MM.1S (cell line): ENCODE results near the gene MYO9A.

Source experiments
- DNase-seq: peaks from one replicate; pipeline ENCODE4 v3.0.0-alpha.2; 2015
- H2AFZ ChIP-seq: fragments of 300-600 bp; sonication (generic); 2 replicates; pipeline ENCODE4 v1.6.0; 2016; ENCODE audit warnings: antibody characterized with exemption, low read length
- H3F3A ChIP-seq: fragments of 300-600 bp; sonication (generic); 2 replicates; pipeline ENCODE4 v1.6.1; 2016; ENCODE audit warnings: mild to moderate bottlenecking, antibody characterized with exemption, low read length, moderate library complexity, mixed read lengths; ENCODE audit not compliant: insufficient read depth
- H3K27ac ChIP-seq: fragments of 300-600 bp; sonication (generic); 2 replicates; pipeline ENCODE4 v1.5.1; 2016; ENCODE audit warnings: mild to moderate bottlenecking, low read length
- H3K27me3 ChIP-seq: fragments of 300-600 bp; sonication (generic); replicated peaks from 2 replicates; pipeline ENCODE4 v1.6.0; 2016; ENCODE audit warnings: low read length; ENCODE audit not compliant: insufficient read depth
- H3K36me3 ChIP-seq: fragments of 300-600 bp; sonication (generic); replicated peaks from 2 replicates; pipeline ENCODE4 v1.6.1; 2016; ENCODE audit warnings: mild to moderate bottlenecking, low read length, mixed read lengths; ENCODE audit not compliant: insufficient read depth
- H3K4me1 ChIP-seq: fragments of 300-600 bp; sonication (generic); 2 replicates; pipeline ENCODE4 v1.6.1; 2016; ENCODE audit warnings: low read length, mixed read lengths
- H3K4me2 ChIP-seq: fragments of 300-600 bp; sonication (generic); 2 replicates; pipeline ENCODE4 v1.6.0; 2016; ENCODE audit warnings: low read depth, low read length
- H3K4me3 ChIP-seq: fragments of 300-600 bp; sonication (generic); 2 replicates; pipeline ENCODE4 v1.5.1; 2016; ENCODE audit warnings: low read length, mixed read lengths
- H3K79me2 ChIP-seq: fragments of 300-600 bp; sonication (generic); 2 replicates; pipeline ENCODE4 v1.6.1; 2016; ENCODE audit warnings: mixed run types, low read length, mixed read lengths
- H3K9ac ChIP-seq: fragments of 300-600 bp; sonication (generic); 2 replicates; pipeline ENCODE4 v1.6.1; 2016; ENCODE audit warnings: low read length, mixed read lengths
- H3K9me2 ChIP-seq: fragments of 300-600 bp; sonication (generic); replicated peaks from 2 replicates; pipeline ENCODE4 v1.6.1; 2016; ENCODE audit warnings: mild to moderate bottlenecking, low read length, mixed read lengths; ENCODE audit not compliant: insufficient read depth
- H3K9me3 ChIP-seq: fragments of 300-600 bp; sonication (generic); replicated peaks from 2 replicates; pipeline ENCODE4 v1.6.1; 2016; ENCODE audit warnings: mild to moderate bottlenecking, low read length, mixed read lengths; ENCODE audit not compliant: insufficient read depth
- H4K20me1 ChIP-seq: fragments of 300-600 bp; sonication (generic); 2 replicates; pipeline ENCODE4 v1.6.1; 2016; ENCODE audit warnings: mild to moderate bottlenecking, low read length, moderate library complexity, mixed read lengths; ENCODE audit not compliant: insufficient read depth
- EZH2 ChIP-seq: fragments of 300-600 bp; sonication (generic); optimal IDR thresholded peaks from 2 replicates; pipeline ENCODE3; 2017; ENCODE audit warnings: low read depth, mild to moderate bottlenecking, antibody characterized with exemption, low read length, mixed read lengths
- EZH2phosphoT487 ChIP-seq: fragments of 300-600 bp; sonication (generic); IDR thresholded peaks from 2 replicates; pipeline ENCODE4 v1.6.1; 2018; ENCODE audit warnings: antibody characterized with exemption, low read length
- TF ChIP-seq, protein P1 (sequence below): fragments of 300-600 bp; sonication (generic); IDR thresholded peaks from 2 replicates; pipeline ENCODE4 v1.5.1; 2016; ENCODE audit warnings: antibody characterized with exemption, low read length, mixed read lengths

The MYO9A gene

DNA sequence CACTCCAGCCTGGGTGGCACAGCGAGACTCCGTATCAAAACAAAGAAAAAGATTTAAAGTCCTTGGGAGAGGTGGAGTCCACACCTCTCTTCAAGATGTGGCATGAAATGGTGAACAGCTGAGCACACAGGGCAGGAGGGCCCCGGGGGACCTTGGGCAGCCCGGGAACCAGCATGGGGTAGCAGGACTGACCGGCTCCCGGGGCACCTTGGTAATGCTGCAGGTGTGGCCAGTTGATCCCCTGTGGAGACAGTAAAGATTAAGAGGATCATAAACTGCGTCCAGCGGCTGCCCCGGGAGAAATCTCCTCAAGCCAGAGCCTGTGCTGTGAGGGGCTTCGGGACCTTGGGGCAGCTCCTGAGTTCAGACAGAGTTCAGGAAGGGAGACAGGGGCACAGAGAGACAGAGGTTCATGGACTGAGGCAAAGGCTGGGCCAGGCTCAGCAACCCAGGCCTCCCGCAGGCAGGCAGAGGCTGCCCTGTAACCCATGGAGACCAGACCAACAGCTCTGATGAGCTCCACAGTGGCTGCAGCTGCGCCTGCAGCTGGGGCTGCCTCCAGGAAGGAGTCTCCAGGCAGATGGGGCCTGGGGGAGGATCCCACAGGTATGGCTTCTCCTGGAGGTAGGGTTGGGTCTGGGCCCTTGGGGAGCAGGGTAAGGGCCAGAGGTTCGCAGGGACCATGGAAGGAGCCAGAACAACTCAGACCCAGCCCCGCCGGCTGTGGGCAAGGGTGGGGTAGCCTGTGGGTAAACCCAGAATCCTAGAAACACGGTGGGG, 307.5 kb downstream of the MYO9A start, which contains the start of gene NR2E3:
Gene NR2E3 (plus strand): TSS at position 299 of the 780 bp plus-strand sequence. CDS start 190 bp downstream, at position 489.
- no peaks in the 10 kb centered on the region for H3K36me3 ChIP-seq
- no peak for DNase-seq
- no peak within 1 kb of the TSS for H3K4me3 ChIP-seq
- TF ChIP-seq EZH2phosphoT487 (no peak), EZH2 (no peak)
- no peak within 1 kb of the TSS for H2AFZ ChIP-seq
- H3K79me2 ChIP-seq: no peaks in the 10 kb centered on the region
- no peaks in the 10 kb centered on the region for H3K9me3 ChIP-seq
- H3K4me1 ChIP-seq: no peaks in the 10 kb centered on the region
- no peaks in the 10 kb centered on the region for H3K9me2 ChIP-seq
- no peaks in the 10 kb centered on the region for H4K20me1 ChIP-seq
- no peak within 1 kb of the TSS for H3K27ac ChIP-seq
- no peak within 1 kb of the TSS for H3K9ac ChIP-seq
- H3K27me3 ChIP-seq: no peaks in the 10 kb centered on the region
- H3F3A ChIP-seq: no peaks in the 10 kb centered on the region
- no peak within 1 kb of the TSS for H3K4me2 ChIP-seq

DNA sequence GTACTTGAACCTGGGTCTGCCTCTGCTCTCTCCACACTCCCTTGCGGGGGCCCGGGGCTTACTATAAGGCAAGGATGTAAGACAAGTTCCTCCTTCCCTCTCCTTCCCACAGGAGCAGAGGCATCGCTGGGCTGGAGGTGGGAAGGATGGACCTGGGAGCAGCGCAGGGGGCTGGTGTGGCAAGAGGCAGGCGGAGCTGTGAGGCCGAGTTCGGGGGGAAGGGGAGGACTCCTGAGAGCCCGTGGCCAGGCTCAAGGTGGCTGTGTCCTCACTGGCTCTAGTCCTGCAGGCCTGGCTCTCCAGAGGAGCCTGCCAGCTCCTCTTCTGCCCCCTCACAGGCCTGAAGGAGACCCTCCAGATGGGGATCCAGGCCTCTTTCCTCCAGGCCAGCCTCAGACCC, 308.6 kb downstream of the MYO9A start:
- Histone ChIP-seq H2AFZ (no peak overlapping the region), H3K4me1 (no peaks in the 10 kb centered on the region), H3K9ac (no peak overlapping the region)

DNA sequence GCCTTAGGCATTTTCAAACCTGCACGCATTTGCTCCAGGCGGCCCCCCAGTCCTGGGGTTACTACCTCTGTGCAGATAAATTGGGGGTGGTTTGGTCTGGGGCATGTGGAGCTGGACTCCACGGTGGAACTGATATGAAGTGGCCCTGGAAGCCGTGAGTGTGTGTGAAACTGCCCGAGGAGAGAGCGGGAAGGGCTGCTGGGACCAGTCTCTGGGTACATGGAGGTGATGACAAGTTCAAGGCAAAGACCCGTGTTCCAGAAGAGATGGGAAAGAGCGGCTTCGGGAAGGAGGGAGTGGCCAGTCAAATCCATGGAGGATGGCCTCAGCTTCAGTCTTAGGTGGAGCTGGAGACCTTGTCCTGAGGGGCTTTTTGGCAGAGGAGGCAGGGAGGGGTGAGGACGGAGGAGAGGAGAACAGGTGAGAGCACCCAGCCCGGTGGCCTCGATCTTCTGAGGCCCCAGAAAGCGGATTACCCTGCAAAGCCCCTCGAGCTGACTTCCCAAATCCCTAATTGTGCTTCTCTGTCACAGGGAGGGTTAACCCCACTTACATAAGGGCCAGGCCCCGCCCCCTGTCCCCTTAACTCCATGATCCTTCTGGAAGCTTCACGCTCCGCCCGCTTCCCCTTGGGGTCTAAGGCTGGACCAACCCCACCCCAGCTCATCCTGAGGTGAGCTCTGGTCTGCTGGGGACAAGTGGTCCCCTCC, 309.5 kb downstream of the MYO9A start:
- Histone ChIP-seq H3K4me1 (no peaks in the 10 kb centered on the region), H3K36me3 (no peaks in the 10 kb centered on the region), H3F3A (peaks cover 3% of the 10 kb centered on the region; the same call in 1 of the 2 replicates), H3K9me3 (no peaks in the 10 kb centered on the region), H4K20me1 (no peaks in the 10 kb centered on the region), H3K27me3 (no peaks in the 10 kb centered on the region), H3K27ac (no peak overlapping the region), H3K9me2 (no peaks in the 10 kb centered on the region), H3K79me2 (no peaks in the 10 kb centered on the region), H2AFZ (no peak overlapping the region), H3K4me2 (no peak overlapping the region), H3K9ac (no peak overlapping the region), H3K4me3 (no peak overlapping the region)
- DNase-seq: no peak
- TF ChIP-seq EZH2phosphoT487 (no peak), EZH2 (no peak)
- TF ChIP-seq, protein P1, sequence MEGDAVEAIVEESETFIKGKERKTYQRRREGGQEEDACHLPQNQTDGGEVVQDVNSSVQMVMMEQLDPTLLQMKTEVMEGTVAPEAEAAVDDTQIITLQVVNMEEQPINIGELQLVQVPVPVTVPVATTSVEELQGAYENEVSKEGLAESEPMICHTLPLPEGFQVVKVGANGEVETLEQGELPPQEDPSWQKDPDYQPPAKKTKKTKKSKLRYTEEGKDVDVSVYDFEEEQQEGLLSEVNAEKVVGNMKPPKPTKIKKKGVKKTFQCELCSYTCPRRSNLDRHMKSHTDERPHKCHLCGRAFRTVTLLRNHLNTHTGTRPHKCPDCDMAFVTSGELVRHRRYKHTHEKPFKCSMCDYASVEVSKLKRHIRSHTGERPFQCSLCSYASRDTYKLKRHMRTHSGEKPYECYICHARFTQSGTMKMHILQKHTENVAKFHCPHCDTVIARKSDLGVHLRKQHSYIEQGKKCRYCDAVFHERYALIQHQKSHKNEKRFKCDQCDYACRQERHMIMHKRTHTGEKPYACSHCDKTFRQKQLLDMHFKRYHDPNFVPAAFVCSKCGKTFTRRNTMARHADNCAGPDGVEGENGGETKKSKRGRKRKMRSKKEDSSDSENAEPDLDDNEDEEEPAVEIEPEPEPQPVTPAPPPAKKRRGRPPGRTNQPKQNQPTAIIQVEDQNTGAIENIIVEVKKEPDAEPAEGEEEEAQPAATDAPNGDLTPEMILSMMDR: no peak

More for the DNA sequence above, 308.6 kb downstream of the MYO9A start:
- Histone ChIP-seq H3K27ac (no peak overlapping the region), H3K79me2 (no peaks in the 10 kb centered on the region), H3K27me3 (no peaks in the 10 kb centered on the region), H3K4me2 (no peak overlapping the region), H3K9me3 (no peaks in the 10 kb centered on the region), H3K36me3 (no peaks in the 10 kb centered on the region), H3K4me3 (no peak overlapping the region), H3K9me2 (no peaks in the 10 kb centered on the region), H4K20me1 (no peaks in the 10 kb centered on the region), H3F3A (peaks cover under 1% of the 10 kb centered on the region; the same call in 1 of the 2 replicates)
- TF ChIP-seq, protein P1: no peak
- TF ChIP-seq EZH2phosphoT487 (no peak), EZH2 (no peak)
- DNase-seq: no peak
